OCI-LY1 (cell line): ENCODE data around the gene BMERB1.

Experiments used
- CTCF ChIP-seq: fragments of 200-600 bp; sonication (generic), shearing (Covaris generic); IDR thresholded peaks from 2 replicates; pipeline ENCODE4 v1.5.1; 2017; ENCODE audit warnings: mild to moderate bottlenecking, antibody characterized with exemption, low read length, moderate library complexity, mixed read lengths
- EZH2 ChIP-seq: fragments of 200-600 bp; sonication (generic), shearing (Covaris generic); IDR thresholded peaks from 2 replicates; pipeline ENCODE4 v1.8.0; 2017; ENCODE audit warnings: borderline replicate concordance, mixed run types, mild to moderate bottlenecking, antibody characterized with exemption, low read length, moderate library complexity, mixed read lengths

DNA sequence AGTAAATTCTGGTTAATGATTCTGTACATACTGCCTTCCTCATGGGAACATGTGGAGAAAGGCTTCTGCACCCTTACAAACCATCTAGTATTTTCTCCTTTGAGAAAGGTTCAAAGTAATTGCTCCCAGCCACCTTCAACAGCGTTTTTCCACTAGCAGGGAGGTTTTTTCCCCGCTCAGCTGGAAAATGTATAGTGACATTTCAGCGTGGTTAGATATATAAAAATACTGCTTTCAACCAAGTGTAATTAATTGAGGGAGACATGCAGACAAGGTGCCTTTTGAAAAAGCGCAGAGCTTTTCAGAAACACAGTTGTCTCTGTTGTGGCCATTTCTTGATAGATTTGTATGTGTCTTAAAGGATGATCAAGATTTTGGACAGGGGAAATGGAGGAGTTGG is 5.1 kb downstream of the BMERB1 start:
- TF ChIP-seq CTCF (no peak), EZH2 (no peak)
